B cell (primary cell): ENCODE measurements around the gene NBEA. TPM values are rescaled to one million over a fixed set of nuclear protein-coding genes. Genes with fewer than 3 reads are reported as not detected.

ENCODE experiments used
- ATAC-seq: fragments of 200-7000 bp; cut with Tn5 transposase; one replicate; pipeline ENCODE4 v1.10.0; 2021; ENCODE audit warnings: low read depth, mild to moderate bottlenecking, moderate number of reproducible peaks, moderate library complexity
- CTCF ChIA-PET: fragments of 350-600 bp; sonication (Branson Sonifier 250); formaldehyde crosslinking; loops from one replicate; lab custom pipeline; 2021; ENCODE audit warnings: antibody characterized with exemption, inconsistent platforms; lab: Charles Lee
- POLR2A ChIA-PET: fragments of 350-600 bp; sonication (Branson Sonifier 250); formaldehyde crosslinking; loops from one replicate; lab custom pipeline; 2021; ENCODE audit warnings: antibody characterized with exemption; lab: Charles Lee
- DNase-seq: peaks from one replicate; pipeline ENCODE4 v3.0.0; 2013
- H2AFZ ChIP-seq: 2 replicates; pipeline ENCODE4 v1.6.1; 2012; ENCODE audit warnings: mild to moderate bottlenecking, low read depth, low read length; ENCODE audit not compliant: insufficient read depth, poor library complexity, severe bottlenecking
- H3K27ac ChIP-seq, 2 donors: 1 replicate in 1 of 2; 2 replicates in 1 of 2; pipeline ENCODE4 v1.5.1; 2012 to 2013; ENCODE audit warnings: low read length in 2 of 2, mild to moderate bottlenecking in 2 of 2, moderate library complexity in 1 of 2
- H3K27me3 ChIP-seq, 4 experiments: fragments of 200-600 bp in 1 of 4; sonication (generic) in 1 of 4; replicated peaks in 1 of 4; 1 replicate in 2 of 4; 2 replicates in 2 of 4; pipeline versions ENCODE4 v1.6.1 to v1.7.0; 2013 to 2016; ENCODE audit warnings: low read length in 3 of 4, mild to moderate bottlenecking in 2 of 4, mixed read lengths in 1 of 4, moderate library complexity in 1 of 4; ENCODE audit not compliant: insufficient read depth in 4 of 4, control insufficient read depth in 3 of 4; ENCODE audit errors: control extremely low read depth in 1 of 4
- H3K36me3 ChIP-seq, 2 experiments: replicated peaks in 1 of 2; 1 replicate in 1 of 2; 2 replicates in 1 of 2; pipeline versions ENCODE4 v1.6.1 to v1.7.1; 2013; ENCODE audit warnings: low read length in 1 of 2; ENCODE audit not compliant: insufficient read depth in 2 of 2, control insufficient read depth in 1 of 2; ENCODE audit errors: control extremely low read depth in 1 of 2, extremely low read depth in 1 of 2
- H3K4me1 ChIP-seq, 2 donors: fragments of 200-600 bp in 1 of 2; sonication (generic) in 1 of 2; 1 replicate in 1 of 2; 2 replicates in 1 of 2; pipeline versions ENCODE4 v1.5.1 to v1.6.1; 2013 to 2017; ENCODE audit warnings: low read length in 2 of 2; ENCODE audit not compliant: control insufficient read depth in 2 of 2, insufficient read depth in 2 of 2
- H3K4me2 ChIP-seq: replicated peaks from 2 replicates; pipeline ENCODE3; 2012; ENCODE audit warnings: mild to moderate bottlenecking, low read depth, low read length; ENCODE audit not compliant: poor library complexity, severe bottlenecking
- H3K4me3 ChIP-seq, 5 experiments: fragments of 200-600 bp in 1 of 5; sonication (generic) in 1 of 5; 1 replicate in 3 of 5; 2 replicates in 2 of 5; pipeline versions ENCODE4 v1.5.1 to v1.7.0; 2011 to 2016; ENCODE audit warnings: low read length in 4 of 5, mild to moderate bottlenecking in 4 of 5, low read depth in 2 of 5, control low read depth in 1 of 5, moderate library complexity in 1 of 5; ENCODE audit not compliant: insufficient read depth in 1 of 5; ENCODE audit errors: control extremely low read depth in 1 of 5, extremely low read depth in 1 of 5
- H3K79me2 ChIP-seq: fragments of 200-600 bp; sonication (generic); one replicate; pipeline ENCODE4 v1.6.0; 2016; ENCODE audit warnings: low read length; ENCODE audit not compliant: control insufficient read depth, insufficient read depth
- H3K9ac ChIP-seq: fragments of 200-600 bp; sonication (generic); 2 replicates; pipeline ENCODE4 v1.6.1; 2017; ENCODE audit warnings: mild to moderate bottlenecking, low read length, moderate library complexity
- H3K9me3 ChIP-seq, 3 donors: one replicate each; pipeline versions ENCODE4 v1.6.1 to v1.7.1; 2013; ENCODE audit warnings: low read length in 2 of 3; ENCODE audit not compliant: control insufficient read depth in 2 of 3, insufficient read depth in 1 of 3; ENCODE audit errors: control extremely low read depth in 1 of 3
- H4K20me1 ChIP-seq: 2 replicates; pipeline ENCODE4 v1.6.0; 2012; ENCODE audit warnings: mild to moderate bottlenecking, low read length; ENCODE audit not compliant: insufficient read depth, control insufficient read depth, poor library complexity, severe bottlenecking
- H3K27ac Mint-ChIP-seq: one replicate; pipeline ENCODE4 v1.8.0; 2021; ENCODE audit warnings: mixed read lengths
- H3K27me3 Mint-ChIP-seq: one replicate; pipeline ENCODE4 v1.8.0; 2021; ENCODE audit warnings: mixed read lengths
- H3K4me1 Mint-ChIP-seq: one replicate; pipeline ENCODE4 v1.8.0; 2021; ENCODE audit warnings: mixed read lengths
- H3K4me3 Mint-ChIP-seq: one replicate; pipeline ENCODE4 v1.8.0; 2021; ENCODE audit warnings: mixed read lengths
- H3K9me3 Mint-ChIP-seq: one replicate; pipeline ENCODE4 v1.8.0; 2022; ENCODE audit warnings: mixed read lengths; ENCODE audit not compliant: insufficient read depth
- CTCF ChIP-seq: fragments of 200-600 bp; IDR thresholded peaks from one replicate; pipeline ENCODE4 v1.8.0; 2022; ENCODE audit warnings: antibody characterized with exemption, mild to moderate bottlenecking
- EZH2 ChIP-seq: IDR thresholded peaks from 2 replicates; pipeline ENCODE4 v1.6.1; 2012; ENCODE audit warnings: borderline replicate concordance, low read depth, mild to moderate bottlenecking, moderate library complexity, low read length; ENCODE audit not compliant: insufficient read depth, poor library complexity, severe bottlenecking
- WGBS: methylation state at CpG from one replicate; pipeline ENCODE4 v1.1.5; 2013; ENCODE audit warnings: missing lambda C conversion rate; ENCODE audit not compliant: insufficient coverage; 5-methylcytosine and 5-hydroxymethylcytosine counted together
- intact Hi-C: fragments of 100-400 bp; cut with micrococcal nuclease; formaldehyde crosslinking; loops from one replicate; pipeline ENCODE4 v1.10.0; 2022
- polyA plus RNA-seq: library from polyadenylated mRNA; depleted of rRNA; stranded (reverse); fragments of >200 nt; gene quantifications from 2 replicates; pipeline ENCODE4 v1.2.3, GENCODE V29; 2012
- total RNA-seq, 2 donors: library from RNA; stranded (reverse); fragments of 120-200 nt in 1 of 2; gene quantifications; 1 replicate in 1 of 2; 2 replicates in 1 of 2; pipeline versions ENCODE4 v1.2.3 to v1.2.4, GENCODE V29; 2013 to 2022

Gene NBEA
- total and polyA plus RNA-seq, 2 donors (not counting 1 experiment from before 2014, with no cell fraction given), result 1.5 to 10.7 TPM

GRCh38 chr13:35260316-35260715 is 318.2 kb downstream of the NBEA start:
- no peak overlapping the region for H3K4me2 ChIP-seq
- Mint-ChIP-seq H3K4me3 (no peak overlapping the region), H3K4me1 (no peaks in the 10 kb centered on the region), H3K9me3 (peaks cover 4% of the 10 kb centered on the region), H3K27ac (no peak overlapping the region), H3K27me3 (no peaks in the 10 kb centered on the region)
- no peaks in the 10 kb centered on the region for H4K20me1 ChIP-seq
- no peak overlapping the region for H3K4me3 ChIP-seq
- intact Hi-C loops, result no loop called here
- H3K9ac ChIP-seq, result no peak overlapping the region
- H2AFZ ChIP-seq, result no peak overlapping the region
- no peaks in the 10 kb centered on the region for H3K4me1 ChIP-seq
- POLR2A ChIA-PET, result no interaction called here
- no peaks in the 10 kb centered on the region for H3K27me3 ChIP-seq
- ATAC-seq, result no peak
- H3K79me2 ChIP-seq, result no peaks in the 10 kb centered on the region
- H3K9me3 ChIP-seq, result peaks cover 0 to 16% (median 0%) of the 10 kb centered on the region in 3 donors
- no peak overlapping the region for H3K27ac ChIP-seq
- TF ChIP-seq CTCF (no peak), EZH2 (no peak)
- CTCF ChIA-PET, result no interaction called here
- no peaks in the 10 kb centered on the region for H3K36me3 ChIP-seq
- DNase-seq, result no peak

GRCh38 chr13:35266412-35266811 is 324.3 kb downstream of the NBEA start:
- DNase-seq, result no peak
- no peak overlapping the region for H3K9ac ChIP-seq
- ChIA-PET POLR2A (no interaction called here), CTCF (no interaction called here)
- intact Hi-C loops, result no loop called here
- Mint-ChIP-seq H3K4me3 (no peak overlapping the region), H3K4me1 (no peaks in the 10 kb centered on the region), H3K9me3 (peaks cover 8% of the 10 kb centered on the region), H3K27ac (no peak overlapping the region), H3K27me3 (no peaks in the 10 kb centered on the region)
- H2AFZ ChIP-seq, result no peak overlapping the region
- no CpG with 5 or more reads among the region's 3 CpGs for WGBS
- H3K4me3 ChIP-seq, result no peak overlapping the region
- H3K4me2 ChIP-seq, result no peak overlapping the region
- no peaks in the 10 kb centered on the region for H3K4me1 ChIP-seq
- no peak for TF ChIP-seq EZH2
- no peak for TF ChIP-seq CTCF
- no peaks in the 10 kb centered on the region for H4K20me1 ChIP-seq
- H3K36me3 ChIP-seq, result no peaks in the 10 kb centered on the region
- H3K9me3 ChIP-seq, result peaks cover 0 to 9% (median 0%) of the 10 kb centered on the region in 3 donors
- no peaks in the 10 kb centered on the region for H3K79me2 ChIP-seq
- H3K27me3 ChIP-seq, result no peaks in the 10 kb centered on the region
- no peak overlapping the region for H3K27ac ChIP-seq
- ATAC-seq, result no peak
